ENCODE measurements around the gene KRTAP10-3.

DNA sequence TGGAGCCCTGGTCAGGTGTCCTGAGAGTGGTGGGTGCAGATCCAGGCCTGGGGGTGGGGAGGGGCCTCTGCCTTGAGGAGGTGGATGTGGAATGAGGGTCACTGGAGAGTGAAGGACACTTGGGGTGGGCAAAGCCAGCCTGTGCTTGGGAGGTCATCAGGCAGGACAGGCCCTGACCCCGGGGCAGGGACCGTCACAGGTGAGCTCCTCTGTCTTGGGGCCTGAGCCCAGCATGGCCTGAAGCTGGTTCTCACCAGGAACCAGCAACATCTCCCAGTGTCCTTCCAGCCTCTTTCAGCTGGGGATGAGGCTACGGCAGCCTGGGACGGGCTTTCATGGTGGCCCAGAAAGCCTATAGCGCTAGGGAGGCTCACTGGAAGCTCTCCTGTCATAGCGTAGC lies 6.5 kb downstream of the KRTAP10-3 start:
- TF ChIP-seq, protein P1, sequence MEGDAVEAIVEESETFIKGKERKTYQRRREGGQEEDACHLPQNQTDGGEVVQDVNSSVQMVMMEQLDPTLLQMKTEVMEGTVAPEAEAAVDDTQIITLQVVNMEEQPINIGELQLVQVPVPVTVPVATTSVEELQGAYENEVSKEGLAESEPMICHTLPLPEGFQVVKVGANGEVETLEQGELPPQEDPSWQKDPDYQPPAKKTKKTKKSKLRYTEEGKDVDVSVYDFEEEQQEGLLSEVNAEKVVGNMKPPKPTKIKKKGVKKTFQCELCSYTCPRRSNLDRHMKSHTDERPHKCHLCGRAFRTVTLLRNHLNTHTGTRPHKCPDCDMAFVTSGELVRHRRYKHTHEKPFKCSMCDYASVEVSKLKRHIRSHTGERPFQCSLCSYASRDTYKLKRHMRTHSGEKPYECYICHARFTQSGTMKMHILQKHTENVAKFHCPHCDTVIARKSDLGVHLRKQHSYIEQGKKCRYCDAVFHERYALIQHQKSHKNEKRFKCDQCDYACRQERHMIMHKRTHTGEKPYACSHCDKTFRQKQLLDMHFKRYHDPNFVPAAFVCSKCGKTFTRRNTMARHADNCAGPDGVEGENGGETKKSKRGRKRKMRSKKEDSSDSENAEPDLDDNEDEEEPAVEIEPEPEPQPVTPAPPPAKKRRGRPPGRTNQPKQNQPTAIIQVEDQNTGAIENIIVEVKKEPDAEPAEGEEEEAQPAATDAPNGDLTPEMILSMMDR (IDR thresholded peaks at IDR 0.05; ENCODE audit: insufficient read depth, low read length, poor library complexity, severe bottlenecking): no peak
- no peak for TF ChIP-seq EZH2phosphoT487 (conservative IDR thresholded peaks at IDR 0.05; ENCODE audit: low read length)
